SK-N-DZ (cell line): ENCODE results near the gene PDE4DIP. TPM values are rescaled to one million over a fixed set of nuclear protein-coding genes. Genes with fewer than 3 reads are reported as not detected.
"Not testable (repeated sequence)": the region's sequence is repeated elsewhere in the genome, so short reads cannot be mapped to it uniquely, and the experiment has no call there.

Experiments
- DNase-seq: peaks from one replicate; pipeline ENCODE4 v3.0.0-alpha.2; 2015; ENCODE audit warnings: low spot score
- polyA plus RNA-seq, 2 experiments: library from polyadenylated mRNA; depleted of rRNA; stranded (reverse); fragments of >200 nt; gene quantifications; 2 replicates each; pipeline ENCODE4 v1.2.3, GENCODE V29; 2014

PDE4DIP gene
- 4.8 and 9.0 TPM in 2 replicates for polyA plus RNA-seq (2014; cell fraction: cytosol; rRNA removed)
- polyA plus RNA-seq (2014; cell fraction: nucleus; rRNA removed): 11.9 and 23.9 TPM in 2 replicates

DNA sequence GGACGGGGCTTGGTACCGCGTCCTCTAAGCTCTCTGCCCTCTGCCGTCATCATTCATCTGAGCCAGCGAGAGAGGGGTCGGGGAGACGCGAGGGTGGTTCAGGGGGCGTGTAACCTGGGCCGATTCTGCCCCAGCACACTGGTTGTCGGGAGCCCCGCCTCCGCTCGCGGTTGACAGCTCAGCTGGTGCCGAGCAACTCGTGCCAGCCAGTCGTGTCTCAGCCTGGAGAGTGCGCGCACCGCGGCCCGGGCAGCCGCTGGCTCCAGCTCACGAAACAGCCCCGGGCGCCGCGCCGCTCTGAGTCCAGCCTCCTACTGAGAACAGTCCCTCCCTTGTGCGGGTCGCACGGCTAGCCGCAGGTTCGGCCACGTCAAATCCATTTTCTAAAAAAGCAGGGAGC, at the start of gene PDE4DIP:
Gene PDE4DIP (plus strand): TSS at position 209 of the 400 bp plus-strand sequence. CDS start 347 bp downstream, outside the sequence.
- not testable (repeated sequence) for DNase-seq

DNA sequence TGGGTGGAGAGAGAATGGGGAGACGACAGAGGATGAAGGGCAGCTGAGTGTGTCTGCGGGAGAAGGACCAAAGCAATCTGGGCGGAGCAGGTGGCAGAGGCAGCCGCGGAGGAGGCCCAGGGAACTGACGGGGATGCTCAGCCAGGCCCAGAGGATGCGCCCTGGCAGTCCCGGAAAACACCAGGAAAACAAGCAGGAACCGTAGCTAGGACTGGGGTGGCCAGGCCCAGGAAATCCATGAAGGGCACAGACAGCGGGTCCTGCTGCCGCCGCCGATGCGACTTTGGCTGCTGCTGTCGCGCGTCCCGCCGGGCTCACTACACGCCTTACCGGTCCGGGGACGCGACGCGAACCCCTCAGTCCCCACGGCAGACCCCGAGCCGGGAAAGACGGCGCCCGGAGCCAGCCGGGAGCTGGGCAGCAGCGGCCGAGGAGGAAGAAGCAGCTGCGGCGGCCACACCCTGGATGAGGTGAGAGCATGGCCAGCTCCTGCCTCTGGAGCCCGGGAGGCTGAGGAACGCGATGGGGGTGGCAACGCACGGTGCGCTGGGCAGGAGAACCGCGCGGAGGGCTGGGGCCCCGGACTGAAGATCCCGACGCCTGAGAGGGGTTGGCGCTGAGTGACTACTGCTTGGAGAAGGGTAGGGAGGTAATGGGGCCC, 35.8 kb upstream of the PDE4DIP start:
- not testable (repeated sequence) for DNase-seq

DNA sequence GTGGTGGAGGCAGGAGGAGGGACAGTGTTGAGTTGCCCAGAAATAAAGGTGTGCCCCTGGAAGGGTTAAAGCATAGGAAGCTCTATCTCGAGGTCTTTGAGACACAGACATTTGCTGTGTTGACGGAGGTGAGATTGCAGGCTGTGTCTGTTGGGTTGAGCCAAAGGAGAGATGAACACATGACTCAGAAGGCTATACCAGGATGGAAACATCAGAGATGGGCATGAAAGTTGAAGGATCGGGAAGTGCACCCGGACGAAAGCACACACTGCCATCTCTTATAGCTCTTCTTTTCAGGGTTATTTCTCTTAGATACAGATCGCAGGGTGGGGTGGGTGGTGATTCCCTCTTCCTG, 35.3 kb upstream of the PDE4DIP start:
- DNase-seq: not testable (repeated sequence)

DNA sequence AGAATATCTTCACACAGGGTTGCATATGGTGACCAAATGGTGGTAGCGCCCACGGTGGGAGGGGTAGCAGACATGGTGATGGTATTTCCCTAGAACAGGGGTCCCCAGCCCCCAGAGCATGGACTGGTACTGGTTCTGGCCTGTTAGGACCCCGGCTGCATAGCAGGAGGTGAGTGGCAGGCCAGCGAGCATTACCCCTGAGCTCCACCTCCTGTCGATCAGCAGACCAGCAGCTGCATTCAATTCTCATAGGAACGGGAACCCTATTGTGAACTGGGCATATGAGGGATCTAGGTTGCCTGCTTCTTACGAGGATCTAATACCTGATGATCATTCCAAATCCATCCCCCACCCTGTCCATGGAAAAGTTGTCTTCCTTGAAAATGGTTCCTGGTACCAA, 22.0 kb upstream of the PDE4DIP start:
- DNase-seq: not testable (repeated sequence)

DNA sequence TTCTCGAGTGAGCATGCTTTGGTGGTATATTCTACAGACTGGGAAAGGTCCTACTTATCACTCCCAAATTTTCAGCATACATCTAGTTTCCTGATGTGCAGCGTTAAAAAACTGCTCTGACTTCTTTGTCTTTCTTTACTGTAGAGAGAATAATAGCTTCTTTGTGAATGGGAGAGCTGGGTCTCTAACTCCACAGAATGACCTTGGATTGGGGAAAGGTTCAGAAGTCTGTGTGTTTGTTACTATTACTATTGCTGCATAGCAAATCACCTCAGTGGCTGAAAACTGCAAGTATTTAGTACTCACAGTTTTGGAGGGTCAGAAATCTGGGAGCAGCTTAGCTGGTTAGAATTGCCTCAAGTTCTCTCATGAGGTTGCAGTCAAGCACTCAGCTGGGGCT, 20.4 kb upstream of the PDE4DIP start:
- not testable (repeated sequence) for DNase-seq

DNA sequence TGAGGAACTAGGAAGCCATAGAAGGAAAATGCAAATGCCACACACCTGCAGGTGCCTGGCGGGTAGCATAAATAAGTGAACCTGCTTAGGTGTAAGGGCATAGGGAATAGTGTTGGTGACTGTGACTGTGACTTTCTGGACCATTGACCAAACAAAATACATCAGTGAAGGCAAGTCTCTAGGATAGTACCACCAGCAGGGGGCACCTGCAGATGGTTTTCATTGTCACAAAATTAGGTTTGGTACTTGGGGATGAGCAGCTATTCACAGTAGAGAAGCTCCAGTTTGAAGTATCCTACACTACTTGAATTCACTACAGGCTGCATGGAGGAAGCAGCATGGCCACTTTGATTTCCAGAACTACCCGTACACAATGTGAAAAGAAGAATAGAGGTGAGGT, 19.2 kb upstream of the PDE4DIP start:
- DNase-seq: not testable (repeated sequence)

DNA sequence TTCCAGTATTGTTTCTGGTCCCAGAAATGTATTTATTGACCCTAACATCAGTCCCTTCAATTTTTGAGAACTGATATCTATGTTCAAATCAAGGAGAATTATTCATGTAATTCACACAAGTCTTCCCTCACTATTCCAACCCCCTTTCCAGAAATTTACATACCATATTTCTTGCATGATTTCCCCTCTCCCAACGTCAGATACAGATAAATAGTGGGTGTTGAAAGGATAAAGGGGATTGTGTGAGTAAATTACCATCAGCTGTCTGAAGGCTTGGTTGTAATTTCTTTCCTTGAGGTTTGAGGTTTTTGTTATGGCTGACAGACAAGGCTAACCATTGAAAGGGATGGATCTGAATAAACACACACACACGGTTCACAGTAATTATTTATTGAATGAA, 15.7 kb upstream of the PDE4DIP start:
- not testable (repeated sequence) for DNase-seq

DNA sequence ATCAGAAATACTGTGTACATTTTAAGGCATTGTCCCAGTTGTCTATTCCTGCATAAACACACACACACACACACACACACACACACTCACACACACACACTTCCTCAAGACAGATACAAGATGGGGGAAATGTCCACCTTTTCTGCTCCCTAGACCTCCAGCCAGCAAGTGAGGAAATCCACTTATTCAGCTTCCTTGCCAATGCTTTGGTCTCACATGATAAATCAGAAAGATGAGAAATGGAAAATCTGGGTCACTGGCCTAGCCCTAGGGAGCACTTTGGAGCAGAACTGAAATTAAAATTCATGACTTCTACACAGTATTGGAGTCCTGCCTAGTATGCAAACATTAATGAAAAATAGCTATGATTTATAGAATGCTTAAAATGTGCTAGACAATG, 15.3 kb upstream of the PDE4DIP start:
- DNase-seq: not testable (repeated sequence)

DNA sequence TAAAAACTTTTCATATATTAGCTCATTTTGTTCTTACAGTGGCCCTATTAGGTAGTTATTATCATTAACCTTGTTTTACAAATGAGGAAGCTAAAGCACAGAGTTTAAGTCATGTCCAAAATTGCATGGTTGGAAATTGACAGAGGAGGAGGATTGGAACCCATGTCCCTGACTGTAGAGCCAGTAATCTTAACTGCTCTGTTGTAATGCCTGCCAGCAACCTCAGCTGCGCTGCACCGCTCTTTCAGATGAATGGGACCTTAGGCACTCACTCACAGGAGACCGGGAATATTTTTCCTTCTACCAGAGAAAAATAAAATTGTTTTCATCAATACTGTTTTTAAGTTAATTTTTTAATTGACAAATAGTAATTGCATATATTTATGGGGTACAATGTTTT, 14.9 kb upstream of the PDE4DIP start:
- not testable (repeated sequence) for DNase-seq

DNA sequence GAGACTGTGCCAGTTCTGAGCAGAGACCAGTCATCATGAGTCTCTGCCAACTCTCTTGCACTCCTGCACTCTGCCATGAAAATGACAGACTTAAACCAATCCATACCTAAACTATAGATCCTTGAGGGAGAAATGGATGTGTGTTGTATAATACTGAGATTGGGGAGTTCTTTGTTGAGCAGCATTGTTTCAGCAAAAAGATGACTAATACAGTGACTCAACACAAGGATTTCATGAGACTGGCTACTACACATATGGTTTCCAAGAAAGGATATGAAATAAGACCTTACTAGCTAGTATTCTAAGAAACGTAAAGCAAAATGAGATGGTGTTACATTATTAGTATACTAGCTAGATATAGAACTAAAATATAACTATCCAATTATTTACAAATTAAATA, 3.0 kb upstream of the PDE4DIP start:
- DNase-seq: not testable (repeated sequence)

DNA sequence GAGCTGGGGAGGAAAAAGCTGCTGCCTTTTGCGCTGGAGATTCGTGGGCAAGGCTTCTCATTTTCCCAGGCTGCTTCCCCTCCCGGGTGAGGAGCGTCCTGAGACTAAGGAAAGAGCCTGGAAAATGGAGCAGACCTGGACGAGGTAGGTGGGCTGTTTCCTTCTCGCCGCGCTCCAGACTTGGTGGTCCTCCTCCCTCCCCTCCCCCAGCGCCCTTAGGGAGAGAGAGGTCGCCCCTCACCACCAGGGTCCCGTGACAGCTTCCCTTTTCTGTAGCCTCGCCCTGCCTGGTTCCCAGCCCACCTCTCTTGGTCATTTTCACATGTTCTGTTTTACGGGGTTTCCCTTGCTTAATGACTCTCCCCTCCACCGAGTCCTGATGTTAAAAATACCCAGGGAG, 423 bp downstream of the PDE4DIP start:
- not testable (repeated sequence) for DNase-seq

DNA sequence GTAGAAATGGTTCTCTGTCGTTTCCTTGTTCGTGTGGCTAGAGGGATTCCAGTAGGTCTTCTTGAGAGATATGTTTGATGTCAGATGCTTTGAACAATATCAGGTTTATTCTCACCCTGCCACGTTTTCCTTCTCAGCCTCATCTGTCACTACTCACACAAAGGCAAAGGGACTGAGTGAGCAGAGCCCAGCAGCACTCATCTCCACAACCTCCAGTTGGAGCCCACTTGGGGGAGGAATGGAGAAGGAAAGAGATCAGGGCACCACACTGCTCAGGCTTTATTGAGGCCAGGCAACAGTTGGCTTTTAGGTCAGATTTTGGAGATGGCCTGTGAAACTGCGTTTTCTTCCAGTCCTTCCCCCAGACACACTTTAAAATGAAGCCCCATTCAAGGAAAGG, 840 bp downstream of the PDE4DIP start:
- DNase-seq: not testable (repeated sequence)

DNA sequence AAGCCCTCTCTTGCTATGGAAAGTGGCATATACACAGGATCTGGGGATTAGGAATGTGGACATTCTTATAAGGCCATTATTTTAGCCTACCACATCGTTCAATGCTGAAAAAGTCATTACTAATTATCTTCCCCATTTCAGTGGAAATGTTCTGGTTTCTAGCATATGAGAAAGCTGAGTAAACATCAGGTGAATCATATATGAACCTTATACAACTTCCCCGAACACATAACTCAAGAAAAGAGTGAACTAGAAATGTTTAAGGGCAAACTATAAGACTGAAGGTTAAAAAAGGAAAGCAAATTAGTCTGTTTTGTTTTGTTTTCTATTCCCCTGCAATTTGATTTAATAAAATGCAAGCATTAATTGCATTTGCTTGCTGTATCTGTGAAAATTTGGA, 6.1 kb downstream of the PDE4DIP start:
- not testable (repeated sequence) for DNase-seq

DNA sequence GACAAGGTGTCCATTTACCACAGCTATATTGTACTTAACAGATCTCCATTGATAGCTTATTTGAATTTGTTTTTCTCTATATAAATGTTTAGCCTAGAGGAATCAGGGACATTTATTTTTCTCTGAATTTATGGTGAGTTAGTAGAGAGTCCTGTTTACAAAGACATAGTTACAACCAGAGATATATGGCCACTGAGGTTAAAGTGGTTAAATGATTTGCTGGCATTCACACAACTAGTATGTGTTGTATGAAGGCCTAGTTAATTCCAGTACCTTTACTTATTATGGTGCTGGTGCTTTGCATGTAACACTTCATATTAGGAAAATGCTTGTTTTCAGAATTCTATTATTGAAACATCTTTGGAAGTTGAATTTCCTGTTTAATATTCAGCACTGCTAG, 6.6 kb downstream of the PDE4DIP start:
- DNase-seq: not testable (repeated sequence)

DNA sequence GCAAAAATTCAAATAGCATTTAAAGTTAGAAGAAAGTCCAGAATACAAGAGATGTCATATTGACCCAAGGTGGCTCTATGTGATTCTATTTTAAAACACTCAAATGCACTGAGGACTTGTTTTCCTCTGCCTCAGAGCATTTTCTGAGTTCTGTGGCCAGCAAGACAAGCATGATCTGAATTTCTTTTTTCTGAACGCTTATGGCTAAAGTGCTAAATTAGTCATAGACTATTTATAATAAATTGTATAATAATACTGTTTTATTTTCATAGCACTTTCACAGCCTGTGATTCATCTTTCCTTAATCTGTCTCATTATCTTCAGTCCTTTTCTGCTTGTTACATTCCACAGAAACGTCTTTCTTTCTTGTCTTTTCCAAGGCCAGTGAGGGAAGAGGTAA, 7.5 kb downstream of the PDE4DIP start:
- DNase-seq: not testable (repeated sequence)

DNA sequence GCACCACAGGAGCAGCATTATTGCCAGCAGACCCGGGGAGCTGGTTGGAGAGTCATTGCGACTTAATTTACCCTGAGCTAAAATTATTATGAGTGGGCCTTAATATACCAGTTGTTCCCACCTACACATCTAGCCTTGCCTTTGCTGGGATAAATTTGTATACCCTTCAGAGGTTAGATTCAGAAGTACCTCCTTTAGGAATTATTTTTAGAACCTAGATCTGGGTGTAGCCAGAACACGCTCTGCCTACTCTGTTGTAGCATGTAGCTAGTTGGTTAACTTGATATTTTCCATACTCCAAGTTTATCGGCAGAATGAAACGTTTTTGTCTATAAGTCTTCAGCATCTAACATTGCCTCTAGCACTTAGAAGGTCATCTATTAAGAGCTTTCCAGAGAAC, 9.1 kb downstream of the PDE4DIP start:
- not testable (repeated sequence) for DNase-seq

DNA sequence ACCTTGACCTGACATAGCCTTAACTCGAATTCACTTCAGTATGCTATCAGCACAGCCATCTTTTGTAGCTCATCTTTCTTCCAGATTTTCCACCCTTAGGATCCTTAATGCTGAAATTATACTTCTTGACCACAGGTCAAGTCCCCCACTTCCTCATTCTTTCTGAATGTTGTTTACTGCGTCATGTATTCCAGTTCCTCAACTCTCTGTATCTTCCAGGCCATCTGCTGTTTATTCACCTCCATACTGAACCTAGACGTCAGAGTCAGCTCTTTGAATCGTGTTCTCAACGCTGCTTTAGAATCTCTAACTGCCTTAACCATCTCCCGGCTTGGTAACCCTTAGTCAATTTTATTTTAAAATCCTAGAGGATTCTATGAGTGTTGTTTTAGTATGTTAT, 9.8 kb downstream of the PDE4DIP start:
- not testable (repeated sequence) for DNase-seq

DNA sequence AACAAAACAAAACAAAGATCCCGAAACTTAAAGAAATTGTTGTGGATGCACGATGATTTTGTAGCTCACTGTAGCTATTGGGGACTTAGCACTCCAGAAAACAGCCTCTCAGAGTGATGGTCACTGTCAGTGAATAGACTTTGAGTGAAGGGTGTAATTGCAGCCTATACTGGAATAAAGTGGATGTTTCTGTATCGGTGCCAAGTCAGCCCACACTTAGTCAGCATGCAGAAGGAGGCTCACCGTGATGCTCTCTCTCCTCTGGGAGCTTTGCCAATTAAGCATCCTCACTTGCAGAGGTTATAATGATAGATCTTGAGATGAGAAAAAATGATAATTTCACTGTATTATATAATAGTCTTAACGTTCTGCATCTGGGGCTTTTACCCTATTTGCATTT, 11.1 kb downstream of the PDE4DIP start:
- DNase-seq: not testable (repeated sequence)

DNA sequence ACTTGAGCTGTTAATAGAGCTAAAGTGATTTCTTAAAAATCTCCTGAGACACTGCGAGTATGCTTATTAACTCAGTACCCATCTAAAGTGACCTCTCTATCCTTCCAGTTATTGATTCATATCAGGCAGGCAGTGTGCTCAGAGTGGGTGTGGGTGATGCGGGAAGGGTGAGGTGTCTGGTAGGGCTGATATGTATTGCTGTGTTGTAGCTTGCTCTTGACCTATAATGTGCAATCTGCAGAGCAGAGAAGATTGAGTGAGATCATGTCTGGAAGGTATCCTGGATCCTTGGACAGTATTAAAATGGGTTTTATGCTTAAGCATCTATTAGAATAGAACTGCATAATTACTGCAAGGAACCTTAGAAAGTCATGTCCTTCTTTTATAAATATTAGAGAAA, 15.8 kb downstream of the PDE4DIP start:
- DNase-seq: not testable (repeated sequence)

DNA sequence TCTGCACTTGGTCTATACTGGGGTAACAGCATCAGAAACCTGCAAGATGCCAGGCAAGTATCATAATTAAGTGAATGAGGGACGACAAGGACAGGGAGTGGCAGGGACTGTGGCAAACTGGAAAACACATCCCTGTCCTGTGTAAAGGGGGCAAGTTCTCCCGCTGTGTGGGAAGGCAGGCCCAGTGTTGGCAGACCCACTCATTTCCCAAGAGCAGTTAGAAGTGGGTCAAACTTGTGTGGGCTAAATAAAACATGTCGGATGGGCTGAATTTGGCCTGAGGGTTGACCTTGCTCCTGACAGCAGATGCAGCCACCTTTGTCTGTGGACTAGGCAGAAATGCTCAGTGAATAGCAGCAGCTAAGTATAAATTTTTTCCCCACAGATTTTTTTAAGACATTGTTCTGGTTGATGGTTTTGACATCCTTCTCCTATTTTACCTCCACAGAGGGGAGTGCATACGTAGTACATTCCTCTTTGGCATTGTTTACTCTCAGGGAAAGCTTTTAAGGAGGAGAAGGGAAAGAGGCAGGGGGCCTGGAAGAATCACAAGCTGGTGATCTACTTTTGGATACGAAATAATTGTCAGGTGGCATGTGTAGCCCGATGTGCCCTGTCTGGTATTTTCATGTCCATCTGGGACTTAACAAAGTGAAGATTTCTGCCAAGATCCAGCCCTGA, 16.5 kb downstream of the PDE4DIP start:
- not testable (repeated sequence) for DNase-seq

DNA sequence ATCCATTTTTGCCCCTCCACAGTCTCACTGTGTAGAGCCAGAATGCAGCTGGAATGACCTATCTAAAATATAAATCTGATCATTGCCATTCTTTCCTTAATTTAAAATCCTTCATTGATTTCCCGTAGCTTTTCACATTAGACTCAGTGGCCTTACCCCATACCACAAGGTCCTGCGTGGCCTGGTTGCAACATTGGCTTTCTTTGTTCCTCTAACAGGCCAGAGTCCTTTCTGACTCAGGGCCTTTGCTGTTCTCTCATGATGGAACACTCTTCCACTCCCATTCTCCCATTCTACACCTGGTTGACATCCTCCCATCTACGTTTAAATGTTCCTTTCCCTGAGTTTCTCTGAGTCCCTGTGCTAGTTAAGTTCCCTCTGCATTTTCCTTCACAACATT, 18.4 kb downstream of the PDE4DIP start:
- not testable (repeated sequence) for DNase-seq

DNA sequence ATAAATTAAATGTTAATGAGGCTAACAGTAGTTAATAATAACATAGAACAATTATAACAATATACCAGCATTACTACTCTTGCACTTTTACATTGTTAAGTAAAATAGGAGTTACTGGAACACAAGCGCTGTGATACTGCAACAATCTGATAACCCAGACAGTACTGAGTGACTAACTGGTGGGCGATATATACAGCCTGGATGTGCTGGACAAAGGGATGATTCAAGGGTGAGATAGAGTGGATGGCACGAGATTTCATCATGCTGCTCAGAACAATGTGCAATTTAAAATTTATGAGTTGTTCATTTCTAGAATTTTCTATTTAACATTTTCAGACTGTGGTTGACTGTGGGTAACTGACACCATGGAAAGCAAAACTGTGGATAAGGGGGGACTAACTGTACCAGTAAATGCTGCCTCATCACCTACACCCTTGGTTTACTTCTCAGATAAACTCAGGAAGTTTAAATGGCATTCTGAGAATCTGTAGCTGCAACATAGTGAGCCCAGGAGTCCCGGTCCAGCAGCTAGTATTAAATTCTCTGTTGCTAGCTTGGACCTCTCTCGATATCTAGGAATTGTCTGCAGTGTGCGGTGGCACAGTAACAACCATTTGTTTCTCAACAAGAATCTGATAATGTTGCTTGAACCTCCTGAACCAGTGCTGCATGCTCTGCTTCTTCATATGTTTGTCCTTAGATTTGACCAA, 24.9 kb downstream of the PDE4DIP start:
- DNase-seq: not testable (repeated sequence)
